ENCODE results near the gene PRRT2.

GRCh38 chr16:29840240-29840639, 28.2 kb downstream of the PRRT2 start:
- TF ChIP-seq POLR2AphosphoS2 (conservative IDR thresholded peaks at IDR 0.05; ENCODE audit: low read length) (no peak), CTCF (IDR thresholded peaks at IDR 0.05) (no peak), USF2 (IDR thresholded peaks at IDR 0.05) (no peak)
